ENCODE results near the gene ECE1. TPM values are rescaled to one million over a fixed set of nuclear protein-coding genes. Genes with fewer than 3 reads are reported as not detected.

The ECE1 gene
- total and polyA plus RNA-seq, 10 of the 15 experiments (the other 5 are each of a cell fraction or from before 2014, with no cell fraction given) = 0.97 to 81.0 (median 37.0) TPM

DNA sequence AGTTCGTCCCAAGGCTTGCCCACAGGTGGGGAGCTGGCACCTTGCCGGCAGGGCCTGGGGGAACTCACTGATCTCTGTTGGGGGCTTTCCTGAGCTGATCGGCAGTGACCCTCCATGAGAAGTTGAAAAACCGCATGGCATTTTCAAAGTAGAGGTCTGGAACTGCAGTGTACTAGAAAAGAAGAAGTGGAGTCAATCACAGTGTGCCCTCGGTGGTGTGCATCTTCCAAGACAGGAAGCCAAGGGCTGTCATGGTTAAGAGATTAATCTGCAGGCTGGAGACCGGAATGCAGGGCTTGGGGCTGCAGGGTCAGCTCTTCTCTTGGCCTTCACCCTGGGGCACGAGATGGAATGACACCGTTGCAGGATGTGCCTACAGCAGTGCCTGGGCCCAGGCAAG lies 56.8 kb downstream of the ECE1 start:
- ChIA-PET RAD21 (ENCODE audit: unreplicated experiment) (interaction anchor here (2.9 to 4.5 kb wide), 2 partner anchors 22 to 136 kb away, joined by 14 to 48 read pairs; no protein-coding TSS in a partner anchor), CTCF (interaction anchor here (0.7 to 5.4 kb wide), 14 partner anchors 9 to 537 kb away, joined by 3 to 171 read pairs (median 4); no protein-coding TSS in a partner anchor), POLR2A (interaction anchor here (0.6 to 1.0 kb wide), 2 partner anchors 135 to 252 kb away, joined by 3 to 7 read pairs; no protein-coding TSS in a partner anchor), SMC1A (ENCODE audit: uncharacterized antibody, unreplicated experiment) (interaction anchor here (0.9 to 4.8 kb wide), 5 partner anchors 15 to 135 kb away, joined by 3 to 38 read pairs (median 14); no protein-coding TSS in a partner anchor)
- FAIRE-seq (no peak), ATAC-seq (no peak), DNase-seq (ENCODE audit: low read depth, low spot score) (no peak)
- Histone ChIP-seq H3K4me3 (no peak overlapping the region), H3K27ac (ENCODE audit: control insufficient read depth, insufficient read depth) (no peak overlapping the region), H3K27me3 (replicated peaks in 1 of 2; ENCODE audit: control insufficient read depth in 2 of 2, insufficient read depth in 2 of 2, low read length in 1 of 2) (no peaks in the 10 kb centered on the region), H3K4me1 (ENCODE audit: control insufficient read depth, insufficient read depth, low read length) (no peaks in the 10 kb centered on the region), H3K9me3 (replicated peaks; ENCODE audit: control insufficient read depth, insufficient read depth, low read length) (no peaks in the 10 kb centered on the region), H3K36me3 (ENCODE audit: control insufficient read depth in 2 of 2, insufficient read depth in 2 of 2, low read length in 1 of 2) (peaks cover 2 to 14% of the 10 kb centered on the region in 2 experiments; a peak in 2 of 4 replicates), H2AFZ (ENCODE audit: control insufficient read depth, low read depth, low read length) (no peak overlapping the region), H3K4me2 (ENCODE audit: control insufficient read depth, insufficient read depth) (no peak overlapping the region), H4K20me1 (ENCODE audit: control insufficient read depth, insufficient read depth) (no peaks in the 10 kb centered on the region), H3K9ac (ENCODE audit: control insufficient read depth, insufficient read depth, low read length) (no peak overlapping the region), H3K79me2 (ENCODE audit: control insufficient read depth, insufficient read depth, low read length) (no peaks in the 10 kb centered on the region)
- WGBS (ENCODE audit: insufficient coverage, insufficient replicate concordance, low lambda C conversion rate, missing lambda C conversion rate) = 64% methylated on average over 8 of the region's 8 CpGs
- in situ Hi-C loops (cut with MboI) = loop anchor here (5.0 kb wide), 1 partner anchor 134 kb away; no protein-coding TSS in a partner anchor
- TF ChIP-seq CREB1 (IDR thresholded peaks at IDR 0.05; ENCODE audit: low read depth) (no peak), MYC (IDR thresholded peaks at IDR 0.05; ENCODE audit: insufficient read depth, insufficient read length, insufficient replicate concordance, low read length, severe bottlenecking) (no peak), ZNF622 (IDR thresholded peaks at IDR 0.05) (no peak), HCFC1 (IDR thresholded peaks at IDR 0.05; ENCODE audit: low read length) (no peak), CEBPB (IDR thresholded peaks at IDR 0.05; ENCODE audit: borderline replicate concordance in 1 of 2, low read depth in 2 of 2, low read length in 2 of 2) (no peak), NR2F1 (conservative IDR thresholded peaks at IDR 0.05) (no peak), CBX5 (IDR thresholded peaks at IDR 0.05; ENCODE audit: low read depth) (no peak), CBFB (IDR thresholded peaks at IDR 0.05; ENCODE audit: low read depth) (no peak)
- TF ChIP-seq, protein P1, sequence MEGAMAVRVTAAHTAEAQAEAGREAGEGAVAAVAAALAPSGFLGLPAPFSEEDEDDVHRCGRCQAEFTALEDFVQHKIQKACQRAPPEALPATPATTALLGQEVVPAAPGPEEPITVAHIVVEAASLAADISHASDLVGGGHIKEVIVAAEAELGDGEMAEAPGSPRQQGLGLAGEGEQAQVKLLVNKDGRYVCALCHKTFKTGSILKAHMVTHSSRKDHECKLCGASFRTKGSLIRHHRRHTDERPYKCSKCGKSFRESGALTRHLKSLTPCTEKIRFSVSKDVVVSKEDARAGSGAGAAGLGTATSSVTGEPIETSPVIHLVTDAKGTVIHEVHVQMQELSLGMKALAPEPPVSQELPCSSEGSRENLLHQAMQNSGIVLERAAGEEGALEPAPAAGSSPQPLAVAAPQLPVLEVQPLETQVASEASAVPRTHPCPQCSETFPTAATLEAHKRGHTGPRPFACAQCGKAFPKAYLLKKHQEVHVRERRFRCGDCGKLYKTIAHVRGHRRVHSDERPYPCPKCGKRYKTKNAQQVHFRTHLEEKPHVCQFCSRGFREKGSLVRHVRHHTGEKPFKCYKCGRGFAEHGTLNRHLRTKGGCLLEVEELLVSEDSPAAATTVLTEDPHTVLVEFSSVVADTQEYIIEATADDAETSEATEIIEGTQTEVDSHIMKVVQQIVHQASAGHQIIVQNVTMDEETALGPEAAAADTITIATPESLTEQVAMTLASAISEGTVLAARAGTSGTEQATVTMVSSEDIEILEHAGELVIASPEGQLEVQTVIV (IDR thresholded peaks at IDR 0.05; ENCODE audit: borderline replicate concordance, partially characterized antibody) = no peak
- TF ChIP-seq, protein P2, sequence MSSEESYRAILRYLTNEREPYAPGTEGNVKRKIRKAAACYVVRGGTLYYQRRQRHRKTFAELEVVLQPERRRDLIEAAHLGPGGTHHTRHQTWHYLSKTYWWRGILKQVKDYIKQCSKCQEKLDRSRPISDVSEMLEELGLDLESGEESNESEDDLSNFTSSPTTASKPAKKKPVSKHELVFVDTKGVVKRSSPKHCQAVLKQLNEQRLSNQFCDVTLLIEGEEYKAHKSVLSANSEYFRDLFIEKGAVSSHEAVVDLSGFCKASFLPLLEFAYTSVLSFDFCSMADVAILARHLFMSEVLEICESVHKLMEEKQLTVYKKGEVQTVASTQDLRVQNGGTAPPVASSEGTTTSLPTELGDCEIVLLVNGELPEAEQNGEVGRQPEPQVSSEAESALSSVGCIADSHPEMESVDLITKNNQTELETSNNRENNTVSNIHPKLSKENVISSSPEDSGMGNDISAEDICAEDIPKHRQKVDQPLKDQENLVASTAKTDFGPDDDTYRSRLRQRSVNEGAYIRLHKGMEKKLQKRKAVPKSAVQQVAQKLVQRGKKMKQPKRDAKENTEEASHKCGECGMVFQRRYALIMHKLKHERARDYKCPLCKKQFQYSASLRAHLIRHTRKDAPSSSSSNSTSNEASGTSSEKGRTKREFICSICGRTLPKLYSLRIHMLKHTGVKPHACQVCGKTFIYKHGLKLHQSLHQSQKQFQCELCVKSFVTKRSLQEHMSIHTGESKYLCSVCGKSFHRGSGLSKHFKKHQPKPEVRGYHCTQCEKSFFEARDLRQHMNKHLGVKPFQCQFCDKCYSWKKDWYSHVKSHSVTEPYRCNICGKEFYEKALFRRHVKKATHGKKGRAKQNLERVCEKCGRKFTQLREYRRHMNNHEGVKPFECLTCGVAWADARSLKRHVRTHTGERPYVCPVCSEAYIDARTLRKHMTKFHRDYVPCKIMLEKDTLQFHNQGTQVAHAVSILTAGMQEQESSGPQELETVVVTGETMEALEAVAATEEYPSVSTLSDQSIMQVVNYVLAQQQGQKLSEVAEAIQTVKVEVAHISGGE (CRISPR knock-in tag; IDR thresholded peaks at IDR 0.05) = no peak
- TF ChIP-seq, protein P3, sequence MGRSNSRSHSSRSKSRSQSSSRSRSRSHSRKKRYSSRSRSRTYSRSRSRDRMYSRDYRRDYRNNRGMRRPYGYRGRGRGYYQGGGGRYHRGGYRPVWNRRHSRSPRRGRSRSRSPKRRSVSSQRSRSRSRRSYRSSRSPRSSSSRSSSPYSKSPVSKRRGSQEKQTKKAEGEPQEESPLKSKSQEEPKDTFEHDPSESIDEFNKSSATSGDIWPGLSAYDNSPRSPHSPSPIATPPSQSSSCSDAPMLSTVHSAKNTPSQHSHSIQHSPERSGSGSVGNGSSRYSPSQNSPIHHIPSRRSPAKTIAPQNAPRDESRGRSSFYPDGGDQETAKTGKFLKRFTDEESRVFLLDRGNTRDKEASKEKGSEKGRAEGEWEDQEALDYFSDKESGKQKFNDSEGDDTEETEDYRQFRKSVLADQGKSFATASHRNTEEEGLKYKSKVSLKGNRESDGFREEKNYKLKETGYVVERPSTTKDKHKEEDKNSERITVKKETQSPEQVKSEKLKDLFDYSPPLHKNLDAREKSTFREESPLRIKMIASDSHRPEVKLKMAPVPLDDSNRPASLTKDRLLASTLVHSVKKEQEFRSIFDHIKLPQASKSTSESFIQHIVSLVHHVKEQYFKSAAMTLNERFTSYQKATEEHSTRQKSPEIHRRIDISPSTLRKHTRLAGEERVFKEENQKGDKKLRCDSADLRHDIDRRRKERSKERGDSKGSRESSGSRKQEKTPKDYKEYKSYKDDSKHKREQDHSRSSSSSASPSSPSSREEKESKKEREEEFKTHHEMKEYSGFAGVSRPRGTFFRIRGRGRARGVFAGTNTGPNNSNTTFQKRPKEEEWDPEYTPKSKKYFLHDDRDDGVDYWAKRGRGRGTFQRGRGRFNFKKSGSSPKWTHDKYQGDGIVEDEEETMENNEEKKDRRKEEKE (IDR thresholded peaks at IDR 0.05) = no peak
- TF ChIP-seq, protein P4, sequence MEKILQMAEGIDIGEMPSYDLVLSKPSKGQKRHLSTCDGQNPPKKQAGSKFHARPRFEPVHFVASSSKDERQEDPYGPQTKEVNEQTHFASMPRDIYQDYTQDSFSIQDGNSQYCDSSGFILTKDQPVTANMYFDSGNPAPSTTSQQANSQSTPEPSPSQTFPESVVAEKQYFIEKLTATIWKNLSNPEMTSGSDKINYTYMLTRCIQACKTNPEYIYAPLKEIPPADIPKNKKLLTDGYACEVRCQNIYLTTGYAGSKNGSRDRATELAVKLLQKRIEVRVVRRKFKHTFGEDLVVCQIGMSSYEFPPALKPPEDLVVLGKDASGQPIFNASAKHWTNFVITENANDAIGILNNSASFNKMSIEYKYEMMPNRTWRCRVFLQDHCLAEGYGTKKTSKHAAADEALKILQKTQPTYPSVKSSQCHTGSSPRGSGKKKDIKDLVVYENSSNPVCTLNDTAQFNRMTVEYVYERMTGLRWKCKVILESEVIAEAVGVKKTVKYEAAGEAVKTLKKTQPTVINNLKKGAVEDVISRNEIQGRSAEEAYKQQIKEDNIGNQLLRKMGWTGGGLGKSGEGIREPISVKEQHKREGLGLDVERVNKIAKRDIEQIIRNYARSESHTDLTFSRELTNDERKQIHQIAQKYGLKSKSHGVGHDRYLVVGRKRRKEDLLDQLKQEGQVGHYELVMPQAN (conservative IDR thresholded peaks at IDR 0.05) = no peak
- no TSS peak for BruUV-seq (replicated peaks)
- intact Hi-C loops (cut with micrococcal nuclease; ENCODE audit: unreplicated experiment) = no loop called here

Measured in GM12878 (cell line).